CD4-positive, alpha-beta T cell treated with Interleukin-10 for 1 hour (primary cell): ENCODE results near the gene IL20.

Experiments
- DNase-seq: peaks from one replicate; pipeline ENCODE4 v3.0.0-alpha.2; 2020

The IL20 gene

DNA sequence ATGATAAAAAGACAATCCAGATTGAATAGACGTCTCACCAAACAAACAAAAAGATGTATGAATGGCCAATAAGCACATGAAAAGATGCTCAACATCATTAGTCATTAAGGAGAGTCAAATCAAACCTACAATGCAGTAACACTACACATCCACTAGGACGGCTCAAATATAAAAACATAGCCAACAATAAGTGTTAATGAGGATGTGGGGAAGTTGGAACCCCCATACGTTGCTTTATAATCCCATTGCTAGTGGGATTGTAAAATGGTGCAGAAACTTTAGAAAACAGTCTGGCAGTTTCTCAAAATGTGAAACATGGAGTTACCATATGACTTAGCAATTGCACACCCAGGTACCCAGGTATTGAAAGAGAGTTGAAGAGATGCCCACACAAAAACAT lies 17.1 kb downstream of the IL20 start:
- no peak for DNase-seq

DNA sequence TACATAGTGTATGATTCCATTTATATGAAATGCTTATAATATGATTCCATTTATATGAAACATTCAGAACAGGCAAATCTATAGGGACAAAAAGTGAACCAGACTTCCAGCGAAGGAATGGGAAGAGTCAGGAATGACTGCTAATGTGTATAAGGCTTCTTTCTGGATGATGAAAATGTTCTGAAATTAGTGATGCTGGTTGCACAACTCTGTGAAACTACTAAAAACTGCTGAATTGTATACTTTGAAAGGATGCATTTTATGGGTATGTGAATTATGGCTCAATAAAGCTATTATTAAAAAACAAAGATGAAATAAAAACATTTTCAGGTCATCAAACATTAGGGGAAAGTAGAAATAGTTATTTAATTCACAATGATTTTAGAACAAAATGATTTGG lies 17.7 kb downstream of the IL20 start:
- no peak for DNase-seq

DNA sequence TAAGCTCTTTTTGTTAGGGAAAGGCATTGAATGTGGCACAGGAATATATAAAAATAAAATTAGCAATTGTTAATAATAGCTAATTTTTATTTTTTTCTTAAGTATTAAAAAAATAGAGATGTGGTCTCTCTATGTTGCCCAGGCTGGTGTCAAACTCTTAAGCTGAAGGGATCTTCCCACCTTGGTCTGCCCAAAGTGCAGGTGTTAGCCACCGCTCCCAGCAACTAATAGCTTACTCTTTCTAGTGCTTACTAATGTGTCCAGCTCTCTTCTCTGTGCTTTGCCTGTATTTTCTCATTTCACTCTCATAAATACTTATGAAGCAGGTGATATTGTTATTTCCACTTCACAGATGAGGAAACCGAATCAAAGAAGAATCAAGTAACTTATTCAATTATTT lies 18.5 kb downstream of the IL20 start:
- no peak for DNase-seq

DNA sequence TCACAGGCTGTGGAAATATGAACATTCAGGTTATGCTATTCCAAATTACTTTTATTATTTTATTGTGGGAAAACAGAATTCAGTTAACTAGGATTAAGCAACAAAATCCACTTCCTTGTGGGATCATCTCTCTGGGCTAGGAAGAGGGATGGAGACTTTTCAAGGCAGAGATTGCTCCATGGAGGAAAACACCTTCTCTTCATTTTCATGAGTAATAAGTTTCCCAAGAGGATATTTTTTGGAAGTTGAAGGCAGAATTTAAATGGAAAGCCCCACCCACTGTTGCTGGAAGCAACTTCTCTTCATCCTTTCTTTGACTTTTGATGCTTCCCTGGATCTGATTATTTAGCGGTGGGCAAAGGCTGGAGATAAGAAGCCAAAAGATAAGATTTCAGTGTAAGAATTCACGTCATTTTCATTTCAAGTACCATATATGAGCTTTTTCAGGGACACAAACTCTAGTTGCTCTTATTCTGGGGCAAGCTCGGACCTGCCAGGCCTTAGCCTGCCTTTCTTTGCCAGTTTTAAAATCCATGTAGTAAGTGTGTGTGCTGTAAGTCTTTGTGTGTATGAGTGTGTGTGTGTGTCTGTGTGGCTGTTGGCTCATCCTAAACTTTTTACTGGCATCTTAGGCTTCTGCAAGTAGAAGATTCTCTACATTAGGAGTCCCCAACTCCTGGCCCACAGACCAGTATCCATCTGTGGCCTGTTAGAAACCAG lies 20.1 kb downstream of the IL20 start:
- DNase-seq, result no peak

DNA sequence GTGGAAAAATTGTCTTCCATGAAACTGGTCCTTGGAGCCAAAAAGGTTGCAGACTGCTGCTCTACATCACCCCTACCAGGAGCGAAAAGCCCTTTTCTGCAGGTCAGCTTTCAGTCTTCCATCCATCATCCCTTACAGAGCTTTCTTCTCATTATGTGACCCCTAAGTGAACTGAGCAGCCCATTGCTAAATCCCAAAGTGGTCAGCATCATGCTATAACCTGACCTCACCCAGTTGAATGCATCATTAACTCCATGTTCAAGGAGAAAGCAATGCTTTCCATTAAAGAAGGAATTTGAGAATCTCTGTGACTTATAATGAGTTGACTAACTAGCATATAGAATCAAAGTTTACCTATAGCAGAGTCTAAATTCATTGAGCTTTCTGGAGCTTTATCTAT lies 21.4 kb downstream of the IL20 start:
- DNase-seq, result no peak

DNA sequence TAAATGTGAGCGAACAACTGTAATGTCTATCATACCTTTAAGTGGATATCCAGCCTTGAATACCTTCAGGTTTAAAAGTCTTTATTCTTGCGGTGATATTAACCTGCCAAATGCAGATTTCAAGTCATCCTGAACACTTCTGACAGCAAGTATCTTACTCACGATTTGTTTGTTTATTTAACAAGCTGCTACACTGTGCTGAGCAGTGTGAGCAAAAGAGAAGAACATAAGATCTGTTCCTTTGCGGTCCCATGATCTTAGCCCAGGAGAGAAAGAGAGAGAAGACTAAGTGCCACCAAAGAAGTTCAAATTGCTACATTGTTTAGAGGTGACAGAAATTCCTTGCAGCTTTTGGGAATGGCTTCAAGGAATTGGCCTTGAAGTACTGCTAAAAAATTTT lies 22.3 kb downstream of the IL20 start:
- no peak for DNase-seq

DNA sequence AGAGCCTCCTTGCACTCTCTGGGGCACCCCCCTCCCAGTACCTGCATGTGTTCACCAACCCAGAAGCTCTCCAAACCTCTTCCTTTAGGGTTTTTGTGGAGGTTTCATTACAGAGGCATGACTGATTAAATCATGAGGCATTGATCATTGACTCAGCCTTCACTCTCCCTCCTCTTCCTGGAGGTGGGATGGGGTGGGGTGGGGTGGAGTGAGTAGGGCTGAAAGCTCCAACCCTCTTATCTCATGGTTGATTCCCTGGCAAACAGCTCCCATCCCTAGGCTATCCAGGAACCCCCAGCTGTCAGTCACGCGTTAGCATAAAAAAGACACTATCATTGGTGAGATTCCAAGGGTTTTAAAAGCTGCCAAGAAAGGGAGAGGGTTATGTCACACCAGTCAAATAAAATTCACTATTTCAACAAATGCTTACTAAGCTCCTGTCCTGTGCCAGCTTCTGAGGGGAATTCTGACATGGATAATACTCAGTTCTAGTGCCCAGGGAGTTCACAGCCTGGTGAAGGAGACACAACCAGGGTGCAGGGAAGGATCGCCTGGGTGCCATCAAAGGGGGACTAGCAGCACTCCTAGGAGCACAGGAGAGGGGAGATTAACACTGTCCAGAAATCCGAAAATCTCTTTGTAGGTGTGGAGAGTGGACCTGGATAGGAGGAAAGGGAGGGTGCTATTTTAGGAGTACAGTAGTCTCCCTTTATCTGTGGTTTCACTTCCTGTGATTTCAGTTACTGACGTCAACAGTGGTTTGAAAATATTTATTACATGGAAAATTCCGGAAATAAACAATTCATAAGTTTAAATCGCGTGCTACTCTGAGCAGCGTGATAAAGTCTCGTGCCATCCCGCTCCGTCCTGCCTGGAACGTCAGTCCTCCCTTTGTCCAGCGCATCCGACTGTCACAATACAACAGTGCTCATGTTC lies 25.0 kb downstream of the IL20 start:
- peak; percentile 30 for DNase-seq

DNA sequence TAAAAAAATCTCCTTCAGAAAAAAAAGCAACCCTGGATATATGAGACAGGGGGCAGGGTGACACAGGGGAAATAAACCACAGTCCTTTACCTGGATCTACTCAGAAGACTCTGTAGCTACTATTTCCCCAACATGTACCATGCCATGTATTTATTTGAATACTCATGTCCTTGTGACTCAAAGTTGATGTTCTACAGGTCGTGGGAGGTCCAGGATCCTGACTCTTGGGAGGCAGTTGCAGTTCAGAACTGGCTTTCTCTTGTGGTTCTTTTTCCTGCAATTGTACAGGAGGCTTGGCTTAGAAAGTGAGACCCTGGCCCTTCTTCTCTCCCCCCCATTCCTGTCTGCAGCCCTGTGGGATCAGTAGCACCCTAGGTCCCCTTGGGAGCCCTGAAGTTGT lies 26.0 kb downstream of the IL20 start:
- no peak for DNase-seq

DNA sequence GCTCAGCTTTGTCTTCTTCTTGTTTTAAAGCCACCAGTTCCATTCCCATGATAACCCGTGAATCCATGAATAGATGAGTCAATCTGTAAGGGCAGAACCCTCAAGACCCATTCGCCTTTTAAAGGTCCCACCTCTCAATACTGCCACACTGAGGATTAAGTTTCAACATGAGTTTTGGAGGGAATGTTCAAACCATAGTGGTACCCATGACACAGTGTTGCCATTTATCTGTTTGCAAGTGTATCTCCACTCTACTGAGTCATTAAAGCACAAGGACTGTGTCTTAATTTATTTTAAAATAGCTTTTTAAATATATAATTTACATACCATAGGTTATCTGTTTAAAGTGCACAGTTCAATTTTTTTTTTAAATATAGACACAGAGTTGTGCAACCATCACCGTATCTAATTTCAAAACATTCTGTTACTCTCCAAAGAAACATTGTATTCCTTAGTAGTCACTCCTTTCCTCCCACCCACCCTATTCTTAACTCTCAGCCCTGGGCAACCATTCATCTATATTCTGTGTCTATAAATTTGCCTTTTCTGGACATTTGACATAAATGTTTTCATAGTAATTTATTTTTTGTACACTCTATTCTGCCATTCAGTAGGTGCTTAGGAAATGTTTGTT lies 27.0 kb downstream of the IL20 start:
- DNase-seq, result no peak

DNA sequence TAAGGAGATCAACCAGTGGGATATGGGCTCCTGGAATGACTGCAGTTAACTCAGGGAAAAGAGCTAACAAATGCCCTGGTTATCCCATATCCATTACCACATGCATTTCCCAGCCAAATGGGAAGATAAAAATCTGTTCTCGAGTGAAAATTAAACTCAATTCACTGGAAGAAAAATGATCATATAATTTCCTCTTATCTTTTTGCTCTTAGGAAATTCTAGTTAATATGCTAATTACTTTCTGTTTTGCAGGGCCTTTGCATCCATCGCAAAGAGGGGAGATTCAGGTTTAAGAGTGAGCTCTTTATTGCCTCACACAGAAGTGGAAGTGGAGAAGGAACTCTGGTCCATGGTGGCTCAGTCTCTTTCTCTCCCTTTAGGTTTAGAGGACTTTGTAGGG lies 28.0 kb downstream of the IL20 start:
- no peak for DNase-seq

DNA sequence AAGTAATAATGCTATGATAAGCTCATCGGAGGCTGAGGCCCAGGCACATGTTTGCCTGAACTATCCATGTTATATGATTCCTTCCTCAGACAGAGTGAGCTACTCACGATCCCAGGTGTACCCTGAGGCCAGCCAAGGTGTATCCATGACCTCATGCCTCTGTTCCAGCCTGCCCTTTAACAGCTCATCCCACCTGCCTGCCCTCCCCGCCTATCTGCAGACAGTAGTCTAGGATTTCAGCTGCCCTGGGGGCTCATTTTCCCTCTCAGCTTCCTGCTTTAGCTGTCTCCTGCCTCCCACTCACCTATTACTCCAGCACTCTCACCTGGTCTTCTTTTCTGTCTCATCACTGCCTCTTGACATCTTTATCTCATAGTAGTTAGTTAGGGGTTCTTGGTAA lies 29.9 kb downstream of the IL20 start:
- DNase-seq, result no peak

DNA sequence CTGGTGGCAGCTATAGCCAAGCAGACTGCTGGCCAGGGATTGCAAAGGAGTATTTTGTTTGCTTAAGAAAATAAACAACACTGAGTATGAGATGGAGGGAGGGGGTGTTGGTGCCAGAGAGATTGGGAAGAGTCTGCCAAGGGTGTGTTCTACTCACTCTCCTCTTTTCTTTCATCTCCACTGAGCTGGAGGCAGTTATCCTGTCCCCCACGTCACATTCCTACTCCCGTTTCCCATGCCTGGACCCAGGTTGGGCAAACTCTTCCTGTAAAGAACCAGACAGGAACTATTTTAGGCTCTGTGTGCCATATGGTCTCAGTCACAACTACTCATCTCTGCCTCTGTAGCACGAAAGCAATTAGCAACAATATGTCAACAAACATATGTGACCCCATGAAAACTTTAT lies 30.4 kb downstream of the IL20 start:
- DNase-seq, result no peak

DNA sequence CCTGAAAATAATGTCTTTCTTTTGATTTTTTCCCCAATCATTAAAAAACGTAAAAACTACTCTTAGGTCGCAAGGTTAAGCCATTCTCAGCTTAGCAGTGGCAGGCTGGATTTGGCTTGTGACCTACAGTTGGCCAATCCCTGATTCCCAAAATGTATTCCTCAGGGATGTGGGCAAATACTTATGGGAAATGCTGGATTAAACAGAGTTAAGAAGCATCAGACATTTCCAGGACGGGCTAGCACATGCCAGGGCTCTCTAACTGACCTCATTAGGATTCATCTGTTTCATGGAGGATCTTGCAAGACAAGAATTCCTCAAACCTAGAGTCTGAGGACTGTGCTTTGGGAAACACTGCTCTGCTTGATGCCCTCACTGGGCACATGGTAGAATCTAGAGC lies 30.8 kb downstream of the IL20 start:
- no peak for DNase-seq

DNA sequence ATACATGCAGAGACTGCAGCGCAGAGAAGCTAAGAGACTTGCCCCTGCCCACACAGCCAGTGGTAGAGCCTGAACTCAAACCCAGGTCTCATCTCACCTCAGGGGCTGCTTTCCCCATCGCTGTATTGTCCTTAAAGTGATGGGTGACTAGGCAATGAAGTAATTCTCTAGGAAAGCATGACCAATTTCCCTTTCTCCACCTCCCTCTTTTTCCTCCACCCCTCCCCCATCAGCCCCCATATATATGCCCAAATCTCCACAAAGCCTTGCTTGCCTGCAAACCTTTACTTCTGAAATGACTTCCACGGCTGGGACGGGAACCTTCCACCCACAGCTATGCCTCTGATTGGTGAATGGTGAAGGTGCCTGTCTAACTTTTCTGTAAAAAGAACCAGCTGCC lies 31.8 kb downstream of the IL20 start, which contains the start of gene IL24:
Gene IL24, plus strand, starts transcription at position 269 of the 400 bp plus-strand sequence. CDS start 390 bp downstream, outside the sequence.
- no peak for DNase-seq

DNA sequence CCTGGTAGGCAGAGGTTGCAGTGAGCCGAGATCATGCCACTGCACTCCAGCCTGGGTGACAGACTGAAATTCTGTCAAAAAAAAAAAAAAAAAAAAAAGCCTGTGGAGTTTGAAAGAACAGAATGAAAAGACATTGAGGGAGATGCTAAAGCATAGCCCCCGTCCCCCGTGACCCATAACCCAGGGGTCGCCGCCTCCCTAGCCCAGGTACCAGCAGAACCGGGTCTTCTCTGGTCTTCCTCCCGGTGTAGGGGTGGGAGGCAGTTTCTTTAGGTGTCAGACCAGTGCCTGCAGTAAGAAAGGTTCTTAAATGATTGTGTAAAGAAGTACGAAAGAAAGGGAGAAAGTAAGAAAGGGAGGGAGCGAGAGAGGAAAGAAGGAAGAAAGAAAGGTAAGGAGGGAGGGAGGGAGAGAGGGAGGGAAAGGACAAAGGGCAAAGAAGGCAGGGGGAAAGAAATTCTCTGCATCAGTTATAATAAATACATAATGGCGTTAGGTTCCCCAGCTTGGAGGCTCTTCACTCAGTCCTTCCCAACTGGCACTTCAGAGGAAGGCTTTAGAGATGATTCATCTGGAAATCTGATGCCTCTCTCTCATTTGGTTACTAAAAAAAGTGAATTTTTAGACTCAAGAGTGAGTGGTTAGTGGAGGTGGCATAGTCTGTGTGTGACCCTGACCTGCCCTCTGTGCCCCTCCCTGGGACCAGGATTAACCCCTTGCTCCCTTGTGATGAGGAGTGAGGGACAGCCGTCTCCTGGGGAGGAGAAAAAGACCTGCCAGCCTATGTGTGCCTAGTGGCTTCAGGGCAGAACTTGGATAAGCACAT lies 32.9 kb downstream of the IL20 start:
- no peak for DNase-seq

DNA sequence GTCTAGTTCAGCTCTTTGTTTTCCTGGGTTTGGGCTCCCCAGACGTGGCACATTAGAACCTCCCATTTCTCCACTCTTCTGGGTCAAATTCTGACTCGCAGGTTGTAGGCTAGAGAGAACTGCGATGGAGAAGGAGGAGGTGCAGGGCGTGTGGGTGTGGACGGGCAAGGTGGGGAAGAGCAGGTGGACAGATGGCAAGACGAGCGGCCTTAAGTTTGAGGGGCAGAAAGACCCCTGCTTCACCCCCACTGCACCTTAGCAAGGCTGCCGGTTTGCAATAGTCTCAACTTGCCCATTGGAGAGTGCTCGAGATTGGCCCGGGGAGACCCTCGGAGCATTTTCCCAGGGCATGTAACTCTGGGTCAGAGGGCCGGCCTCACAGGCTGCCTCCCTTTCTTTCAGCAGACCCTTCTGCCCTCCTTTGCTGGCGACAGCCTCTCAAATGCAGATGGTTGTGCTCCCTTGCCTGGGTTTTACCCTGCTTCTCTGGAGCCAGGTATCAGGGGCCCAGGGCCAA lies 33.5 kb downstream of the IL20 start:
- DNase-seq, result no peak

DNA sequence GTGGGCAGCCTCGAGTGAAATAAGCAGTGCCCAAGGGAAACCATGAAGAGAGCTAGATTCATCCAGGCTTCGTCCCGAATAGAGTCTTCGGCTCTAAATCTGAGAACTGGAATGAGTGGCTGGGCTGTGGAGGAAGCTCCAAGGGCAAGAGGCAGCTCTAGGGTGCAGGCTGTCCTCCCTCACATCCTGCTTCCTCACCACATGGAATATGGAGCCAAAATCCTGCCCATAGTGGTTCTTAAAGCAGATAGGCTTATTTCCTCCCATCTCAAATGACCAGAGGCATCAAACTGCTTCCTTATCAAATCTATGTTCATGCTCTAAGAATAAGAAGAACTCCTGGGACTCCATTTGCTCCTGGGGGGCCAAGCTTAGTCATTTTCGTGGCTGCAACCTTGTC lies 34.3 kb downstream of the IL20 start:
- DNase-seq, result no peak

DNA sequence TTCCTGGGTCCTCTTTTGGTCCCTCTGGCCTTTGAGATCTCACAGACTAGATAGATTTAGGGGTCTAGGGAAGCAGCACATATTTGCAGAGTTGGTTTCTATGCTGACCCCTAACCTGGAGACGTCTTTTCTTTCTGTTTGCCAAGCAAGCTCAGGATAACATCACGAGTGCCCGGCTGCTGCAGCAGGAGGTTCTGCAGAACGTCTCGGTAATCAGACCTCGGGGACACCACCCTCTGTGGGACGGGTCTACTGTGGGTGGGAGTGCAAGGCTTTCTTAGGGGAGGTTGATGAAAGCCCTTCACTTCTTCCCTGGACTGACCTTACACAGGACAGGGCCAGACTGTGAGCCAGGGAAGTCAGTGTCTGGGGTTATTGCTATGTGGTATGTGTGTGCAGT lies 34.7 kb downstream of the IL20 start:
- DNase-seq, result no peak

DNA sequence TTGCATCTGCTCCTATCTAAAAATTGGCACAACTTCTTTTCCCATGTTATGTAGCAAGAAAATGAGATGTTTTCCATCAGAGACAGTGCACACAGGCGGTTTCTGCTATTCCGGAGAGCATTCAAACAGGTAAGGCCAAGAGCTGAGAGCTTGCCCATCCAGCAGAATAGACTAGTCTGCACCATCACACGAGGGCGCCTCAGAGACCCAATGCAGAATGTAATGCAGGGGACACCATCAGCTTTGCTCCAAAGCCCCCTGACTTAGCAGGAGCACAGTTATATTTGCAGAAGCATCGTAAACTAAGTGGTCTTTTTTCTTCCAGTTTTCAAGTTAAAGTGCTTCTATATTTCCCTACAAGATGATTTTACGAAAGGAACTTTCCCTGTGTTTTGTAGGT lies 36.5 kb downstream of the IL20 start:
- DNase-seq, result no peak

DNA sequence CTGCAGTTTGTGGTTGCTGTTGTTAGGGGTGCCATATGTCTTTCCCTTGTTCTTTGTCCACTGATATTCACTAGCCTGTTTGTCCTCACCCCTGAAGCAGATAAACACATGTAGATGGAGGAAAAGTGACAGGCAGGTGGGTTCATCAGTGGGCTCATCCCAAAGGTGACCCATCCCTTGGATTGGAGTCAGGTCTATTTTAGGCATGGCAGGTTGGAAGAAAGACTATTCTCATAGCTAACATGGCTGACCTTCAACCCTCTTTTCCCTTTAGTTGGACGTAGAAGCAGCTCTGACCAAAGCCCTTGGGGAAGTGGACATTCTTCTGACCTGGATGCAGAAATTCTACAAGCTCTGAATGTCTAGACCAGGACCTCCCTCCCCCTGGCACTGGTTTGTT lies 37.3 kb downstream of the IL20 start:
- DNase-seq, result no peak

DNA sequence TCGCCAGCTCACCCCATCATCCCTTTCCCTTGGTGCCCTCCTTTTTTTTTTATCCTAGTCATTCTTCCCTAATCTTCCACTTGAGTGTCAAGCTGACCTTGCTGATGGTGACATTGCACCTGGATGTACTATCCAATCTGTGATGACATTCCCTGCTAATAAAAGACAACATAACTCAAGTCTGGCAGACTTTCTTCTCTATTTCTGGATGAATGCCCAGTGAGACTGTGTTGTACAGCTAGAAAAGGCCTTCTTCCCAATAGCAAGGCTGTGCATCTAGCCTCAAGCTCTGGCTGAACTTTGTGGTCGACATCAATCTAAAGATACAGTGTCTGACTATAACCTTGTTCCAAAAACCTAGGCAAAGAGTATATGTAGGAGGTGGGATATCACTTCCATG lies 38.3 kb downstream of the IL20 start:
- DNase-seq, result no peak

DNA sequence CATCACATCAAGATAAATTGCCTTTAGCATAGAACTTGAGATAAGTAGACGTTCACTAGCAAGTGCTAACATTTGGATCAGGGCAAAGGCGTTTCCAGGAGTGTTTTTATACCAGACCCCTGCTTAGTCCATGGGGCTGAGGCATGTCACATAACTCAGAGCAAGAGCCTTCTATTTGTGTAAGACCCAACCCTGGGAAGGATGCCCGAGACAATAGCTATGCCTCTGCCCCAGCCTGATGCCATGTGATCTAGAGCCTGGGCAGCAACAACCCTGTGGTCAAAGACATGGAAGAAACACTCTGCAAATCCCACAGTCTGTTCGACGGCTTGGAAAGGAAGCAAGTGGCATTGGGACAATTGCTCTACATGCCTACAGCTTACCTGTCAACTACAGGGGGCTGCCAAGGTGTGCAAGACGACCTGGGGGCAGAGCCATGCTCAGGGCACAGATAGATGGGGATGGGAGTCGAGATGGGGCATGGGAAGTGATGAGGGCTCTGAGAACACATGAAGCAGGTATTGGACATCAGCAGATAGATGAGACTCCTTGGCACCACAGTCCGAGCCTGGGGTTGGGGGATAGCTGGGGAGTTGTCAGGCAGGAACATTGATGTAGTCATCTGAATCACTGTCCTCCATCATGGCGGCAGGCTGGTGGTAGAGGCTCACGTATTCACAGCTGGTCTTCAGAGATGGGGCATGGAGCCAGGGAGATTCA lies 39.2 kb downstream of the IL20 start:
- no peak for DNase-seq
